H9 (cell line): ENCODE measurements around the gene KCNN2. TPM values are rescaled to one million over a fixed set of nuclear protein-coding genes. Genes with fewer than 3 reads are reported as not detected.
A peak's percentile ranks its signal among the peaks of the same experiment; 100 is the strongest.

Experiments
- DNase-seq: peaks from one replicate; pipeline ENCODE4 v3.0.0-alpha.2; 2017
- H2AFZ ChIP-seq: one replicate; pipeline ENCODE4 v1.6.1; 2013; ENCODE audit warnings: mild to moderate bottlenecking, low read length, control low read depth, moderate library complexity
- H2AK5ac ChIP-seq: 2 replicates; pipeline ENCODE4 v1.6.1; 2013; ENCODE audit warnings: low read length, control low read depth, mixed read lengths; ENCODE audit not compliant: insufficient read length
- H2BK120ac ChIP-seq: one replicate; pipeline ENCODE4 v1.6.1; 2013; ENCODE audit warnings: low read depth, mild to moderate bottlenecking, low read length, control low read depth, inconsistent platforms; ENCODE audit not compliant: poor library complexity, severe bottlenecking
- H2BK12ac ChIP-seq: 2 replicates; pipeline ENCODE4 v1.6.1; 2013; ENCODE audit warnings: low read length, control low read depth, mixed read lengths, low read depth; ENCODE audit not compliant: insufficient read length
- H2BK15ac ChIP-seq: 2 replicates; pipeline ENCODE4 v1.6.1; 2013; ENCODE audit warnings: low read depth, low read length, control low read depth
- H2BK20ac ChIP-seq: one replicate; pipeline ENCODE4 v1.6.1; 2013; ENCODE audit warnings: low read depth, mild to moderate bottlenecking, low read length, control low read depth, inconsistent platforms; ENCODE audit not compliant: poor library complexity, severe bottlenecking
- H2BK5ac ChIP-seq: 2 replicates; pipeline ENCODE4 v1.6.1; 2013; ENCODE audit warnings: low read length, control low read depth, mixed read lengths; ENCODE audit not compliant: insufficient read length
- H3K14ac ChIP-seq: 2 replicates; pipeline ENCODE4 v1.6.1; 2013; ENCODE audit warnings: low read length, control low read depth; ENCODE audit not compliant: insufficient read depth
- H3K18ac ChIP-seq: 2 replicates; pipeline ENCODE4 v1.6.1; 2013; ENCODE audit warnings: low read depth, mild to moderate bottlenecking, mixed read lengths, low read length, control low read depth; ENCODE audit not compliant: insufficient read length
- H3K23ac ChIP-seq: 2 replicates; pipeline ENCODE4 v1.6.1; 2013; ENCODE audit warnings: low read length, control low read depth, mixed read lengths, low read depth; ENCODE audit not compliant: insufficient read length
- H3K23me2 ChIP-seq: 2 replicates; pipeline ENCODE4 v1.6.1; 2013; ENCODE audit warnings: low read depth, mild to moderate bottlenecking, mixed read lengths, low read length, control low read depth; ENCODE audit not compliant: insufficient read length, poor library complexity, severe bottlenecking
- H3K27ac ChIP-seq: 2 replicates; pipeline ENCODE4 v1.5.1; 2013; ENCODE audit warnings: low read length, control low read depth, mixed read lengths, low read depth; ENCODE audit not compliant: insufficient read length
- H3K27me3 ChIP-seq: 2 replicates; pipeline ENCODE4 v1.6.1; 2013; ENCODE audit warnings: low read length, control low read depth, inconsistent platforms; ENCODE audit not compliant: insufficient read depth
- H3K4ac ChIP-seq: 2 replicates; pipeline ENCODE4 v1.6.1; 2013; ENCODE audit warnings: low read depth, mild to moderate bottlenecking, control low read depth, inconsistent platforms, low read length, moderate library complexity
- H3K4me1 ChIP-seq: 2 replicates; pipeline ENCODE4 v1.6.1; 2013; ENCODE audit warnings: low read length, control low read depth, inconsistent platforms; ENCODE audit not compliant: insufficient read depth
- H3K4me2 ChIP-seq: 2 replicates; pipeline ENCODE4 v1.6.1; 2013; ENCODE audit warnings: low read length, control low read depth, mixed read lengths; ENCODE audit not compliant: insufficient read length, insufficient read depth
- H3K56ac ChIP-seq: 2 replicates; pipeline ENCODE4 v1.6.1; 2013; ENCODE audit warnings: low read depth, mild to moderate bottlenecking, mixed read lengths, low read length, control low read depth; ENCODE audit not compliant: insufficient read length
- H3K79me1 ChIP-seq: 2 replicates; pipeline ENCODE4 v1.6.1; 2013; ENCODE audit warnings: low read depth, mild to moderate bottlenecking, moderate library complexity, low read length, control low read depth, inconsistent platforms; ENCODE audit not compliant: insufficient read depth, poor library complexity, severe bottlenecking
- H3K79me2 ChIP-seq: 2 replicates; pipeline ENCODE4 v1.6.1; 2013; ENCODE audit warnings: low read length, control low read depth, inconsistent platforms; ENCODE audit not compliant: insufficient read depth
- H3K9ac ChIP-seq: 2 replicates; pipeline ENCODE4 v1.6.1; 2013; ENCODE audit warnings: low read length, control low read depth, mixed read lengths; ENCODE audit not compliant: insufficient read length; ENCODE audit errors: extremely low read depth
- H3K9me3 ChIP-seq: one replicate; pipeline ENCODE4 v1.6.1; 2013; ENCODE audit warnings: low read depth, low read length, inconsistent platforms; ENCODE audit not compliant: control insufficient read depth
- H3T11ph ChIP-seq: one replicate; pipeline ENCODE4 v1.6.1; 2013; ENCODE audit warnings: mild to moderate bottlenecking, low read length, control low read depth, inconsistent platforms
- H4K20me1 ChIP-seq: one replicate; pipeline ENCODE4 v1.6.1; 2013; ENCODE audit not compliant: control insufficient read depth, insufficient read length, insufficient read depth
- H4K5ac ChIP-seq: 2 replicates; pipeline ENCODE4 v1.6.1; 2013; ENCODE audit warnings: low read depth, mild to moderate bottlenecking, mixed read lengths, low read length, control low read depth; ENCODE audit not compliant: insufficient read length
- H4K8ac ChIP-seq: replicated peaks from 2 replicates; pipeline ENCODE4 v1.6.1; 2013; ENCODE audit warnings: low read length, control low read depth, mixed read lengths, low read depth; ENCODE audit not compliant: insufficient read length
- H4K91ac ChIP-seq: 2 replicates; pipeline ENCODE4 v1.6.1; 2013; ENCODE audit warnings: low read depth, mild to moderate bottlenecking, moderate library complexity, mixed read lengths, low read length, control low read depth; ENCODE audit not compliant: insufficient read length
- H3K27ac Mint-ChIP-seq, 3 experiments: 2 replicates in 2 of 3; 3 replicates in 1 of 3; pipeline ENCODE4 v1.8.0; 2020 to 2021; ENCODE audit warnings: mixed read lengths in 3 of 3, mild to moderate bottlenecking in 1 of 3, moderate library complexity in 1 of 3
- H3K27me3 Mint-ChIP-seq: 2 replicates; pipeline ENCODE4 v1.8.0; 2021; ENCODE audit warnings: low read depth, mild to moderate bottlenecking, moderate library complexity, mixed read lengths
- H3K36me3 Mint-ChIP-seq, 3 experiments: 2 replicates in 2 of 3; 3 replicates in 1 of 3; pipeline ENCODE4 v1.8.0; 2020 to 2021; ENCODE audit warnings: low read depth in 3 of 3, mixed read lengths in 3 of 3; ENCODE audit not compliant: insufficient read depth in 1 of 3
- H3K4me1 Mint-ChIP-seq, 2 experiments: 2 replicates each; pipeline ENCODE4 v1.8.0; 2020; ENCODE audit warnings: mixed read lengths in 2 of 2
- H3K4me3 Mint-ChIP-seq, 2 experiments: 2 replicates in 1 of 2; 3 replicates in 1 of 2; pipeline ENCODE4 v1.8.0; 2020 to 2021; ENCODE audit warnings: mild to moderate bottlenecking in 2 of 2, mixed read lengths in 2 of 2, moderate library complexity in 1 of 2
- H3K9me3 Mint-ChIP-seq, 2 experiments: 2 replicates in 1 of 2; 3 replicates in 1 of 2; pipeline ENCODE4 v1.8.0; 2020; ENCODE audit warnings: mild to moderate bottlenecking in 2 of 2, mixed read lengths in 2 of 2, moderate library complexity in 1 of 2
- CTCF ChIP-seq: fragments of 200-600 bp; sonication (generic); conservative IDR thresholded peaks from 3 replicates; pipeline ENCODE4 v1.8.0; 2021; ENCODE audit warnings: antibody characterized with exemption, mild to moderate bottlenecking
- WGBS: extraction: QIAGEN DNeasy Blood & Tissue Kit; methylation state at CpG from one replicate; pipeline ENCODE4 v1.1.7; 2013; ENCODE audit warnings: missing lambda C conversion rate, low lambda C conversion rate, mixed read lengths; ENCODE audit not compliant: insufficient read length; ENCODE audit errors: extremely low coverage; 5-methylcytosine and 5-hydroxymethylcytosine counted together
- total RNA-seq: library from RNA; stranded (reverse); gene quantifications from 2 replicates; pipeline ENCODE4 v1.2.1, GENCODE V29; 2021

Gene KCNN2
- total RNA-seq, 1 experiment from 2014 or later = 21.0 TPM

- Mint-ChIP-seq H3K36me3 (peaks cover 0 to 11% (median 5%) of the 10 kb centered on the region in 3 experiments; a peak in 3 of 7 replicates), H3K27ac (peak overlapping the region in 1 of 3 experiments; percentile 17; a peak in 2 of 7 replicates), H3K9me3 (no peaks in the 10 kb centered on the region), H3K4me1 (peaks cover 24 to 38% of the 10 kb centered on the region in 2 experiments), H3K4me3 (no peak overlapping the region), H3K27me3 (no peaks in the 10 kb centered on the region)
- no peak overlapping the region for H3K23ac ChIP-seq
- no peaks in the 10 kb centered on the region for H3K23me2 ChIP-seq
- no peak overlapping the region for H2BK120ac ChIP-seq
- H4K8ac ChIP-seq = no peak overlapping the region
- no peak for TF ChIP-seq CTCF
- H4K20me1 ChIP-seq = no peaks in the 10 kb centered on the region
- H3K4ac ChIP-seq = no peak overlapping the region
- H2BK12ac ChIP-seq = no peak overlapping the region
- no peak overlapping the region for H3K4me2 ChIP-seq
- no peak overlapping the region for H2AK5ac ChIP-seq
- no peak overlapping the region for H2BK5ac ChIP-seq
- no peak overlapping the region for H3K14ac ChIP-seq
- H3K4me1 ChIP-seq = no peaks in the 10 kb centered on the region
- H3K79me1 ChIP-seq = no peaks in the 10 kb centered on the region
- H3K27me3 ChIP-seq = no peaks in the 10 kb centered on the region
- H3K79me2 ChIP-seq = peaks cover 9% of the 10 kb centered on the region; the same call in 1 of the 2 replicates
- H3T11ph ChIP-seq = no peak overlapping the region
- no peak overlapping the region for H3K56ac ChIP-seq
- H3K9me3 ChIP-seq = no peaks in the 10 kb centered on the region
- no peak for DNase-seq
- H3K9ac ChIP-seq = no peak overlapping the region
- no peak overlapping the region for H2BK20ac ChIP-seq
- H2BK15ac ChIP-seq = no peak overlapping the region
- no CpG with 5 or more reads among the region's 7 CpGs for WGBS
- H3K18ac ChIP-seq = no peak overlapping the region
- H3K27ac ChIP-seq = no peak overlapping the region
- H4K91ac ChIP-seq = no peak overlapping the region
- no peak overlapping the region for H2AFZ ChIP-seq
- no peak overlapping the region for H4K5ac ChIP-seq
These were observed 15.4 kb downstream of the KCNN2 start for GRCh38 chr5:114377050-114377844.
